Stomach (tissue), 4 donors: ENCODE results near the gene VWA8.

Experiments
- EP300 ChIP-seq: sonication (generic); formaldehyde crosslinking; IDR thresholded peaks from one replicate; pipeline ENCODE4 v1.6.1; 2017; ENCODE audit warnings: antibody characterized with exemption
- POLR2A ChIP-seq, 4 donors: fragments of 450-650 bp; IDR thresholded peaks; one replicate each; pipeline ENCODE4 v1.6.1; 2016; ENCODE audit warnings: antibody characterized with exemption in 4 of 4, control low read depth in 2 of 4, mild to moderate bottlenecking in 1 of 4, moderate library complexity in 1 of 4
- POLR2AphosphoS5 ChIP-seq, 3 donors: sonication (generic); formaldehyde crosslinking; IDR thresholded peaks; one replicate each; pipeline ENCODE4 v1.6.1; 2016; ENCODE audit warnings: antibody characterized with exemption in 3 of 3
- TF ChIP-seq, protein P1 (sequence below), 7 experiments: fragments of 450-650 bp in 4 of 7; fragments of 200-600 bp in 3 of 7; sonication (generic) in 3 of 7; IDR thresholded peaks; one replicate each; pipeline ENCODE4 v1.5.1; 2016 to 2019; ENCODE audit warnings: antibody characterized with exemption in 7 of 7, control low read depth in 2 of 7, mild to moderate bottlenecking in 1 of 7

DNA sequence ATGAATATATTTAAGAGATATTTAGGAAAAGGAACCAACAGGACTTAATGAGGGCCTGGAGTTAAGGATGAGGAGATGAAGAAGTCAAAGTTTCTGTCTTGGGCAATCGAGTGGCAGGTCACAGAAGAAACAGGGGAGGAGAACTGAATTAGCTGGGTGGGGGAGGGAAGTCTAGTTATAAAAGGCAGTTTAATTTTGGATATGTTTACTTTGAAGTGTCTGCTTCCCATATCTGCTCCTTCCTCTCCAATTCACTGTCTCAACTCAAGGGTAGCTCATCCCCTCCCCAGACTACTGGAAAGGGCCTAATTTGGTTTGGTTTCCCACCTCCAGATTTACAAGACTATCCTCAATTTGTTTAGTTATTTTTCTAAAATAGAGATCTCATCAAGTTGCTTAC is 195.9 kb downstream of the VWA8 start:
- TF ChIP-seq EP300: no peak
- TF ChIP-seq, protein P1, sequence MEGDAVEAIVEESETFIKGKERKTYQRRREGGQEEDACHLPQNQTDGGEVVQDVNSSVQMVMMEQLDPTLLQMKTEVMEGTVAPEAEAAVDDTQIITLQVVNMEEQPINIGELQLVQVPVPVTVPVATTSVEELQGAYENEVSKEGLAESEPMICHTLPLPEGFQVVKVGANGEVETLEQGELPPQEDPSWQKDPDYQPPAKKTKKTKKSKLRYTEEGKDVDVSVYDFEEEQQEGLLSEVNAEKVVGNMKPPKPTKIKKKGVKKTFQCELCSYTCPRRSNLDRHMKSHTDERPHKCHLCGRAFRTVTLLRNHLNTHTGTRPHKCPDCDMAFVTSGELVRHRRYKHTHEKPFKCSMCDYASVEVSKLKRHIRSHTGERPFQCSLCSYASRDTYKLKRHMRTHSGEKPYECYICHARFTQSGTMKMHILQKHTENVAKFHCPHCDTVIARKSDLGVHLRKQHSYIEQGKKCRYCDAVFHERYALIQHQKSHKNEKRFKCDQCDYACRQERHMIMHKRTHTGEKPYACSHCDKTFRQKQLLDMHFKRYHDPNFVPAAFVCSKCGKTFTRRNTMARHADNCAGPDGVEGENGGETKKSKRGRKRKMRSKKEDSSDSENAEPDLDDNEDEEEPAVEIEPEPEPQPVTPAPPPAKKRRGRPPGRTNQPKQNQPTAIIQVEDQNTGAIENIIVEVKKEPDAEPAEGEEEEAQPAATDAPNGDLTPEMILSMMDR (IDR thresholded peaks at IDR 0.05): no peak
- TF ChIP-seq POLR2A (IDR thresholded peaks at IDR 0.05): no peak
- TF ChIP-seq POLR2AphosphoS5 (IDR thresholded peaks at IDR 0.05): no peak
